Effector CD4-positive, alpha-beta T cell (primary cell): ENCODE data around the gene TMEM164.

ENCODE experiments used
- DNase-seq: peaks from one replicate; pipeline ENCODE4 v3.0.0-alpha.2; 2020

TMEM164 gene

GRCh38 chrX:110215411-110215810, 212.5 kb downstream of the TMEM164 start:
- no peak for DNase-seq

DNA sequence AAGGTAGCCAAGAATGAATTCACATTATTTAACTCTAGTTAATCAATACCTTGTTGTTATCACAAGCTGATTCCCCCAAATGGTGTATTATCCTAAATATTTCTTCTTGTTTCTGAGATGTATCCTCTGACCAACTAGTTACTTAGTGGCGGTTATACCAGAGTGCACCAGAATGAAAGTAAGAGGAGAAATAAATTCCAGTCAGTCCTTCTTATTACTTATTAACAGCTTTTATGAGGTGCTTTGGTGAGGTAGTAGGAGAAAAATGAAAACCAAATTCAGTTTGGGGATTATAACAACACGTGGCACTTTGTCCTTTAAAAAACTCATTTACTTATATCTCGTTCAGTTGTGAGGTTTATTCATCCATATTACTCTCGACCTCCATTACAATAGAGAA, 213.1 kb downstream of the TMEM164 start:
- DNase-seq: no peak

DNA sequence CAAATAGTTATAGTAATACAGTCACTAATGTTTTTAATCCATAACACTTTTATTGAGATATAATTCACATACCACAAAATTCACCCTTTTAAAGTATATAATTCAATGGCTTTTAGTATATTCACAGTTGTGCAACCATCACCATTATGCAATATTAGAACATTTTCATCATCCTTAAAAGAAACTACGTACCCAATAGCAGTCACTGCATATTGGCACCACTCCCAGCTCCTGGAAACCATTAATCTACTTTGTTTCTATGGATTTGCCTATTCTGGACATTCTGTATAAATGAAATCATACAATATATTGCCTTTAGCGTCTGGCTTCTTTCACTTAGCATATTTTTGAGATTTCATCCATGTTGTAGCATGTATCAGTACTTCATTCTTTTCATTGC, 215.7 kb downstream of the TMEM164 start:
- DNase-seq: no peak

- DNase-seq: no peak
These were observed 217.0 kb downstream of the TMEM164 start for GRCh38 chrX:110219920-110220319.

GRCh38 chrX:110222497-110223257, 219.8 kb downstream of the TMEM164 start:
- DNase-seq: no peak

- no peak for DNase-seq
These were observed 222.2 kb downstream of the TMEM164 start for GRCh38 chrX:110224926-110225617.

DNA sequence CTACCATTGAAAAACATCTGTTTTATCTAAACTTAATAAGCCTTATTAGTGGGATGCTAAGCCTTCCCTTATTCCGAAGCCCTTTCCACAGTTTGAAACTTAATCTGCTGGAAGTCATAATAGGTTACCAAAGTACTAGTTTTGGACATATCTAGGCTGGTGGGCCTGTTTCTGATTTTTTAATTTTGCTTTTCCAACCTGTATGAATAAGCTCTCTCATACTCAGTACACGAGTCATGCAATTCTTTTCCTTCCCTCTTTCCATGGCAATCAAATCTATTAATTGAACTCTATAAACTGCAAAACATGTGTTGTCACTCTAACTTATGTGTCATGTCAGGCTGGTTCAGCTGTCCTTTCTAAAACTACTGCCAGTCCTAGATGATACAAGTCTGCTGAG, 224.0 kb downstream of the TMEM164 start:
- no peak for DNase-seq
